ENCODE data around the gene ACAP2.

ACAP2 gene

DNA sequence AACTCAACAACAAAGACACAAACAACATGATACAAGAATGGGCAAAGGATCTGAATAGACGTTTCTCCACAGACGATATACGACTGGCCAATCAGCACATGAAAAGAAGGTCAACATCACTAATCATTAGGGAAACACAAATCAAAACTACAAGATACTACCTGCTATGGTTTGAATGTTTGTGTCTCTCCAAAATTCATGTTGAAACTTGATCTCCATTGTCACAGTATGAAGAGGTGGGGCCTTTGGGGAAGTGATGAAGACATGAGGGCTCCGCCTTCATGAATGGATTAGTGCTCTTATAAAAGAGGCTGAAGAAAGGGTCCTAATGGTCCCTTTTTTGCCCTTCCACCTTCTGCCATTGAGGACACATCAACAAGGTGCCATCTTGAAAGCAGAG is 32.3 kb downstream of the ACAP2 start:
- TF ChIP-seq, protein P1, sequence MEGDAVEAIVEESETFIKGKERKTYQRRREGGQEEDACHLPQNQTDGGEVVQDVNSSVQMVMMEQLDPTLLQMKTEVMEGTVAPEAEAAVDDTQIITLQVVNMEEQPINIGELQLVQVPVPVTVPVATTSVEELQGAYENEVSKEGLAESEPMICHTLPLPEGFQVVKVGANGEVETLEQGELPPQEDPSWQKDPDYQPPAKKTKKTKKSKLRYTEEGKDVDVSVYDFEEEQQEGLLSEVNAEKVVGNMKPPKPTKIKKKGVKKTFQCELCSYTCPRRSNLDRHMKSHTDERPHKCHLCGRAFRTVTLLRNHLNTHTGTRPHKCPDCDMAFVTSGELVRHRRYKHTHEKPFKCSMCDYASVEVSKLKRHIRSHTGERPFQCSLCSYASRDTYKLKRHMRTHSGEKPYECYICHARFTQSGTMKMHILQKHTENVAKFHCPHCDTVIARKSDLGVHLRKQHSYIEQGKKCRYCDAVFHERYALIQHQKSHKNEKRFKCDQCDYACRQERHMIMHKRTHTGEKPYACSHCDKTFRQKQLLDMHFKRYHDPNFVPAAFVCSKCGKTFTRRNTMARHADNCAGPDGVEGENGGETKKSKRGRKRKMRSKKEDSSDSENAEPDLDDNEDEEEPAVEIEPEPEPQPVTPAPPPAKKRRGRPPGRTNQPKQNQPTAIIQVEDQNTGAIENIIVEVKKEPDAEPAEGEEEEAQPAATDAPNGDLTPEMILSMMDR (IDR thresholded peaks at IDR 0.05; ENCODE audit: low read depth, low read length) = no peak
- TF ChIP-seq, protein P2, sequence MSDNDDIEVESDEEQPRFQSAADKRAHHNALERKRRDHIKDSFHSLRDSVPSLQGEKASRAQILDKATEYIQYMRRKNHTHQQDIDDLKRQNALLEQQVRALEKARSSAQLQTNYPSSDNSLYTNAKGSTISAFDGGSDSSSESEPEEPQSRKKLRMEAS (IDR thresholded peaks at IDR 0.05; ENCODE audit: low read depth, low read length) = no peak
- TF ChIP-seq MYC (IDR thresholded peaks at IDR 0.05; ENCODE audit: low read depth, low read length) (no peak), POLR2A (IDR thresholded peaks at IDR 0.05; ENCODE audit: extremely low read depth, insufficient read length) (no peak)
- DNase-seq (ENCODE audit: low read depth) = no peak
- no peak overlapping the region for H3K4me3 ChIP-seq (ENCODE audit: low read depth, low read length)

DNA sequence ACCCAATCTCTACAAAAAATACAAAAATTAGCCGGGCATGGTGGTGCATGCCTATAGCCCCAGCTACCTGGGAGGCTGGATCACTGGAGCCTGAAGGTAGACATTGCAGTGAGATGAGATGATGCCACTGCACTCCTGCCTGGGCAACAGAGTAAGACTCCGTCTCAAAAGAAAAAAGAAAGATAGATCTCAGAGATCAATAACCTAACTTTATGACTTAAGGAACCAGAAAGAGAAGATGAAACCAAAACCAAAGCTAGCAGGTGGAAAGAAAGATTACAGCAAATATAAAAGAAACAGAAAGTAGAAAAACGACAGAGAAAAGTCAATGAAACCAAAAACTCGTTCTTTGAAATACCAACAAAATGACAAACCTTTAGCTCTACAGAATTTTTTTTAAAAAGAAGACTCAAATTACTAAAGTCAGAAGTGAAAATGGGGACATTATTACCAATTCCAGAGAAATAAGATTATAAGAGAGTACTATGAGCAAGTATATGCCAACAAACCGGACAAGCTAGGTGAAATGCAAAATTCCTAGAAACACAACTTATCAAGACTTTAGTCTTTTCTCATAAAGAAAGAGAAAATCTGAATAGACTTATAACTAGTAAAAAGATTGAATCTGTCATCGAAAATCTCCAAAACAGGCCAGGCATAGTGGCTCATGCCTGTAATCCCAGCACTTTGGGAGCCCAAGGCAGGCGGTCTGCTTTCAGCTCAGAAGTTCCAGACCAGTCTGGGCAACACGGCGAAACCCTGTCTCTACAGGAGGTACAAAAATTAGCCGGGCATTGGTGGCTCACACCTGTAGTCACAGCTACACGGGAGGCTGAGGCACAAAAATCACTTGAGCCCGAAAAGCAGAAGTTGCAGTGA is 35.0 kb downstream of the ACAP2 start:
- TF ChIP-seq, protein P2 (IDR thresholded peaks at IDR 0.05; ENCODE audit: low read depth, low read length) = no peak
- TF ChIP-seq MYC (IDR thresholded peaks at IDR 0.05; ENCODE audit: low read depth, low read length) (no peak), POLR2A (IDR thresholded peaks at IDR 0.05; ENCODE audit: extremely low read depth, insufficient read length) (no peak)
- TF ChIP-seq, protein P1 (IDR thresholded peaks at IDR 0.05; ENCODE audit: low read depth, low read length) = no peak
- DNase-seq (ENCODE audit: low read depth) = peak; percentile 15
- H3K4me3 ChIP-seq (ENCODE audit: low read depth, low read length) = no peak overlapping the region

DNA sequence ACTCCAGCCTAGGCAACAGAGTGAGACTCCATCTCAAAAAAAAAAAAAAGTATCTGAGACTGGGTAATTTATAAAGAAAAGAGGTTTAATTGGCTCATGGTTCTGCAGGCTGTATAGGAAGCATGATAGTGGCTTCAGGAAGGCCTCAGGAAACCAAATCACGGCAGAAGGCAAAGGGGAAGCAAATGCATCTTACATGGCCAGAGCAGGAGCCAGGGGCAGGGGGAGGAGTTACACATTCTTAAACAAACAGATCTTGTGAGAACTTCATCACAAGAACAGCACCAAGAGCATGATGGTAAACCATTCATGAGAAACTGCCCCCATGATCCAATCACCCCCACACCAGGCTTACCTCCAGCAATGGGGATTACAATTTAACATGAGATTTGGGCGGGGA is 37.2 kb downstream of the ACAP2 start:
- TF ChIP-seq, protein P1 (IDR thresholded peaks at IDR 0.05; ENCODE audit: low read depth, low read length) = no peak
- TF ChIP-seq, protein P2 (IDR thresholded peaks at IDR 0.05; ENCODE audit: low read depth, low read length) = no peak
- TF ChIP-seq POLR2A (IDR thresholded peaks at IDR 0.05; ENCODE audit: extremely low read depth, insufficient read length) (no peak), MYC (IDR thresholded peaks at IDR 0.05; ENCODE audit: low read depth, low read length) (no peak)
- no peak for DNase-seq (ENCODE audit: low read depth)

DNA sequence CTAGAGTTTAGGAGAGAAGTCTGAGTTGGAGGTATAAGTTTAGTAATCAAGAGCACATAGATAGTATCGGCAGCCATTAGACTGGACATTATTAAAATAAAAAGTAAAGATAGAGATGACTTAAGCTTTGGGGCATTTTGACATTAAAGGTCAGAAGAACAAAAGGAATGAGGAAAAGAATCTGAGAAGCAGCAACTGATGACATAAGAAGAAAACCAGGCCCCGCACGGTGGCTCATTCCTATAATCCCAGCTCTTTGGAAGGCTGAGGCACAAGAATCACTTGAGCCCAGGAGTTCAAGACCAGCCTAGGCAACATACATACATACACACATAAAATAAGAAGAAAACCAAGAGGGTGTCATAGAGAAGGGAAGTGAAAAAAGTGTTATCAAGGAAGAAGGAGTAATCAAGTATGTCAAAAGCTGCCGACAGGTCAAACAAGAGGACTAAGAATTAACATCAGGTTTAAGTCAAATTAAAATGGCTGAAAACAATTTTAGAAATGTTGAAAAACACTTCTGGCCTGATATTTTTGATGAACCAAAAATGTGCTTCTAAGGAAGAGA is 38.9 kb downstream of the ACAP2 start:
- TF ChIP-seq MYC (IDR thresholded peaks at IDR 0.05; ENCODE audit: low read depth, low read length) (no peak), POLR2A (IDR thresholded peaks at IDR 0.05; ENCODE audit: extremely low read depth, insufficient read length) (no peak)
- TF ChIP-seq, protein P1 (IDR thresholded peaks at IDR 0.05; ENCODE audit: low read depth, low read length) = no peak
- TF ChIP-seq, protein P2 (IDR thresholded peaks at IDR 0.05; ENCODE audit: low read depth, low read length) = no peak
- no peak for DNase-seq (ENCODE audit: low read depth)
- no peak overlapping the region for H3K4me3 ChIP-seq (ENCODE audit: low read depth, low read length)

More for the DNA sequence above, 37.2 kb downstream of the ACAP2 start:
- no peak overlapping the region for H3K4me3 ChIP-seq (ENCODE audit: low read depth, low read length)

DNA sequence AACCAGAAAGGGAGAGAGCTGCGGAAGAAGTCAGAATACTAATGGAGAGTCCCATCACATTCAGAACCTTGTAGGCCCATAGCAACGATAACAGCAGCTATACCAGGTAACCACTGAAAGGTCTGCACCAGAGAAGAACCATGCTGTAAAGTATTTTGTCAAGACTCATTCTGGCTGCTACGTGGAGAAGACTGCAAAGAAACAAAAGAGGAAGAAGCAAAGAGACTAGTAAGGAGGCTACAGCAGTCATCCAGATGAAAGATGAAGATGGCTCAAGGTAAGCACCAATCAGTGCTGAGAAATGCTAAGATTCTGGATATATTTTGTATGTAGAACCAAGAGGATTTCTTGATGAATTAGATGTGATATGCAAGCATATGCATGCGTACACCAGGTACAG is 39.6 kb downstream of the ACAP2 start:
- DNase-seq (ENCODE audit: low read depth) = no peak
- H3K4me3 ChIP-seq (ENCODE audit: low read depth, low read length) = no peak overlapping the region
- TF ChIP-seq MYC (IDR thresholded peaks at IDR 0.05; ENCODE audit: low read depth, low read length) (no peak), POLR2A (IDR thresholded peaks at IDR 0.05; ENCODE audit: extremely low read depth, insufficient read length) (no peak)
- TF ChIP-seq, protein P2 (IDR thresholded peaks at IDR 0.05; ENCODE audit: low read depth, low read length) = no peak
- TF ChIP-seq, protein P1 (IDR thresholded peaks at IDR 0.05; ENCODE audit: low read depth, low read length) = no peak

All from NB4 (cell line).